ENCODE data around the gene CCDC138. TPM values are rescaled to one million over a fixed set of nuclear protein-coding genes. Genes with fewer than 3 reads are reported as not detected.

The CCDC138 gene
- total and polyA plus RNA-seq, 2 of the 13 experiments (the other 11 are each of a cell fraction or from before 2014, with no cell fraction given), result 5.6 to 32.5 TPM

- TF ChIP-seq MED8 (CRISPR knock-in tag; IDR thresholded peaks at IDR 0.05; ENCODE audit: insufficient replicate concordance) (no peak), MATR3 (CRISPR knock-in tag; IDR thresholded peaks at IDR 0.05) (no peak), SOX5 (CRISPR knock-in tag; IDR thresholded peaks at IDR 0.05; ENCODE audit: borderline replicate concordance) (peak; percentile 77; the same call in 1 of the 2 replicates), ZNF782 (CRISPR knock-in tag; IDR thresholded peaks at IDR 0.05; ENCODE audit: borderline replicate concordance) (no peak), KAT7 (CRISPR knock-in tag; IDR thresholded peaks at IDR 0.05; ENCODE audit: borderline replicate concordance) (0 out of 2 replicates have a peak, but pooled peaks have one; percentile 39), ISL2 (CRISPR knock-in tag; IDR thresholded peaks at IDR 0.05) (peak; percentile 22; the same call in 1 of the 2 replicates), ZNF784 (CRISPR knock-in tag; IDR thresholded peaks at IDR 0.05; ENCODE audit: borderline replicate concordance) (no peak), FOXP1 (IDR thresholded peaks at IDR 0.05) (no peak), FOXP1 (CRISPR knock-in tag; IDR thresholded peaks at IDR 0.05) (peak; percentile 63), KMT2A (CRISPR knock-in tag; IDR thresholded peaks at IDR 0.05) (no peak), CREB1 (IDR thresholded peaks at IDR 0.05) (no peak), CREB1 (CRISPR knock-in tag; IDR thresholded peaks at IDR 0.05) (no peak; the same call in 1 of the 2 replicates), POGZ (CRISPR knock-in tag; IDR thresholded peaks at IDR 0.05) (peak; percentile 84), GATAD2A (CRISPR knock-in tag; IDR thresholded peaks at IDR 0.05) (peak; percentile 73), RCOR2 (CRISPR knock-in tag; IDR thresholded peaks at IDR 0.05) (peak; percentile 51; the same call in 1 of the 2 replicates), GTF3A (CRISPR knock-in tag; conservative IDR thresholded peaks at IDR 0.05) (no peak), U2AF1 (optimal IDR thresholded peaks at IDR 0.05; ENCODE audit: low read depth, low read length) (no peak), ZFYVE20 (CRISPR knock-in tag; IDR thresholded peaks at IDR 0.05; ENCODE audit: borderline replicate concordance, low read depth) (no peak), ZNF841 (CRISPR knock-in tag; IDR thresholded peaks at IDR 0.05; ENCODE audit: borderline replicate concordance) (no peak), EP300 (IDR thresholded peaks at IDR 0.05; ENCODE audit: low read depth in 2 of 2, low read length in 2 of 2) (peak in 1 of 2 experiments; percentile 65; a peak in 2 of 4 replicates), EP300 (CRISPR knock-in tag; IDR thresholded peaks at IDR 0.05; ENCODE audit: borderline replicate concordance) (no peak), RFXAP (CRISPR knock-in tag; IDR thresholded peaks at IDR 0.05; ENCODE audit: borderline replicate concordance) (no peak), ZKSCAN8 (CRISPR knock-in tag; IDR thresholded peaks at IDR 0.05; ENCODE audit: borderline replicate concordance) (peak; percentile 16; the same call in 1 of the 2 replicates), ZNF281 (CRISPR knock-in tag; IDR thresholded peaks at IDR 0.05; ENCODE audit: borderline replicate concordance) (peak; percentile 52; the same call in 1 of the 2 replicates), ZNF331 (CRISPR knock-in tag; IDR thresholded peaks at IDR 0.05) (0 out of 2 replicates have a peak, but pooled peaks have one; percentile 28), ZNF317 (CRISPR knock-in tag; IDR thresholded peaks at IDR 0.05) (0 out of 2 replicates have a peak, but pooled peaks have one; percentile 50), ATF3 (CRISPR knock-in tag; IDR thresholded peaks at IDR 0.05) (no peak), DNMT3B (CRISPR knock-in tag; conservative IDR thresholded peaks at IDR 0.05) (no peak)
Observed at GRCh38 chr2:108810993-108811957, 24.7 kb downstream of the CCDC138 start (continued).

All from HepG2 (cell line).